Stimulated activated naive CD4-positive, alpha-beta T cell (primary cell): Measurements from ENCODE around the gene SERPINA6.
"Not testable (repeated sequence)": the region's sequence is repeated elsewhere in the genome, so short reads cannot be mapped to it uniquely, and the experiment has no call there.

Source experiments
- DNase-seq, 6 experiments: peaks; one replicate each; lab custom pipeline; 2025; lab: John Stamatoyannopoulos, UW

Gene SERPINA6

GRCh38 chr14:94292526-94292871 is 30.6 kb downstream of the SERPINA6 start:
- DNase-seq = no peak

- no peak for DNase-seq
These were observed 31.1 kb downstream of the SERPINA6 start for GRCh38 chr14:94291906-94292525.

- DNase-seq = no peak
These were observed 31.8 kb downstream of the SERPINA6 start for GRCh38 chr14:94291159-94291905.

GRCh38 chr14:94290197-94290596 is 32.9 kb downstream of the SERPINA6 start:
- DNase-seq = no peak

- DNase-seq = no peak
These were observed 34.3 kb downstream of the SERPINA6 start for GRCh38 chr14:94288610-94289465.

- DNase-seq = no peak
These were observed 38.0 kb downstream of the SERPINA6 start for GRCh38 chr14:94285158-94285557.

GRCh38 chr14:94284221-94284620 is 38.9 kb downstream of the SERPINA6 start:
- DNase-seq = no peak

GRCh38 chr14:94282991-94283723 is 40.0 kb downstream of the SERPINA6 start:
- DNase-seq = no peak

GRCh38 chr14:94278731-94279130 is 44.4 kb downstream of the SERPINA6 start:
- DNase-seq = no peak

GRCh38 chr14:94276898-94277561 is 46.1 kb downstream of the SERPINA6 start:
- not testable (repeated sequence) for DNase-seq

- DNase-seq = no peak
These were observed 54.0 kb downstream of the SERPINA6 start for GRCh38 chr14:94269156-94269555.

- DNase-seq = not testable (repeated sequence)
These were observed 54.6 kb downstream of the SERPINA6 start for GRCh38 chr14:94268582-94268981.

GRCh38 chr14:94267352-94267751 is 55.8 kb downstream of the SERPINA6 start:
- no peak for DNase-seq

GRCh38 chr14:94264195-94264594 is 58.9 kb downstream of the SERPINA6 start:
- not testable (repeated sequence) for DNase-seq
